ENCODE results near the gene DNAH3.
"Not testable (repeated sequence)": the region's sequence is repeated elsewhere in the genome, so short reads cannot be mapped to it uniquely, and the experiment has no call there.

Gene DNAH3

GRCh38 chr16:20944861-20945574 is 205.6 kb downstream of the DNAH3 start:
- no peak for DNase-seq (ENCODE audit: low spot score)

- DNase-seq (ENCODE audit: low spot score), result no peak
Observed at GRCh38 chr16:20942256-20942655, 208.4 kb downstream of the DNAH3 start.

GRCh38 chr16:20941636-20941926 is 209.1 kb downstream of the DNAH3 start:
- no peak for DNase-seq (ENCODE audit: low spot score)

- no peak for DNase-seq (ENCODE audit: low spot score)
Observed at GRCh38 chr16:20940871-20941635, 209.6 kb downstream of the DNAH3 start.

- DNase-seq (ENCODE audit: low spot score), result no peak
Observed at GRCh38 chr16:20939611-20940010, 211.0 kb downstream of the DNAH3 start.

GRCh38 chr16:20938426-20938825 is 212.2 kb downstream of the DNAH3 start:
- no peak for DNase-seq (ENCODE audit: low spot score)

GRCh38 chr16:20937736-20938135 is 212.9 kb downstream of the DNAH3 start:
- no peak for DNase-seq (ENCODE audit: low spot score)

GRCh38 chr16:20933589-20933988 is 217.1 kb downstream of the DNAH3 start:
- no peak for DNase-seq (ENCODE audit: low spot score)

GRCh38 chr16:20931066-20931600 is 219.5 kb downstream of the DNAH3 start:
- DNase-seq (ENCODE audit: low spot score), result no peak

GRCh38 chr16:20930365-20930690 is 220.3 kb downstream of the DNAH3 start:
- DNase-seq (ENCODE audit: low spot score), result no peak

GRCh38 chr16:20929676-20930364 is 220.8 kb downstream of the DNAH3 start:
- DNase-seq (ENCODE audit: low spot score), result not testable (repeated sequence)

- no peak for DNase-seq (ENCODE audit: low spot score)
Observed at GRCh38 chr16:20928774-20929411, 221.8 kb downstream of the DNAH3 start.

GRCh38 chr16:20925751-20926150 is 224.9 kb downstream of the DNAH3 start:
- DNase-seq (ENCODE audit: low spot score), result no peak

GRCh38 chr16:20923876-20924275 is 226.8 kb downstream of the DNAH3 start:
- DNase-seq (ENCODE audit: low spot score), result no peak

GRCh38 chr16:20920799-20921198 is 229.8 kb downstream of the DNAH3 start:
- no peak for DNase-seq (ENCODE audit: low spot score)

GRCh38 chr16:20920091-20920490 is 230.6 kb downstream of the DNAH3 start:
- no peak for DNase-seq (ENCODE audit: low spot score)

GRCh38 chr16:20918486-20919239 is 232.0 kb downstream of the DNAH3 start:
- DNase-seq (ENCODE audit: low spot score), result no peak

GRCh38 chr16:20916942-20917341 is 233.7 kb downstream of the DNAH3 start:
- no peak for DNase-seq (ENCODE audit: low spot score)

GRCh38 chr16:20916289-20916688 is 234.4 kb downstream of the DNAH3 start:
- no peak for DNase-seq (ENCODE audit: low spot score)

GRCh38 chr16:20911361-20911760 is 239.3 kb downstream of the DNAH3 start:
- no peak for DNase-seq (ENCODE audit: low spot score)

- no peak for DNase-seq (ENCODE audit: low spot score)
Observed at GRCh38 chr16:20910781-20911321, 239.8 kb downstream of the DNAH3 start.
